ENCODE data around the gene WASF1.

WASF1 gene

DNA sequence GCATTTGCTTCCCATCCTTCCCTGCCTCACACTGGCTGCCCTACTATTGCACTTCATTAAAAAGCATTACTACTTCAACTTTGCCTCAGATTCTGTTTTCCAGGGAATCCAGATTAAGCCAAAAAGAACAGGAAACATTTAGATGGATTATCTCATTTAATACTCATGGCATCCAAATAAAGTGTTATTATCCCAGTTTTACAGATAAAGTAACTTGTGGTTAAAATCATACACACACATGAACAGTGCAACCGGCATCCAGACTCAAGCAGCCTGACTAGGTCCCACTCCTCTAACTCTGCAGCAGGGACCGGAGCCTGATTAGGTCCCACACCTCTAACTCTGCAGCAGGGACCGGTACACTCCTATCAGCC is 129.0 kb downstream of the WASF1 start:
- no peak overlapping the region for H3K9ac ChIP-seq (ENCODE audit: low read depth, low read length)
- H3K4me3 ChIP-seq (ENCODE audit: low read length): no peak overlapping the region
- peaks cover 43% of the 10 kb centered on the region for H3K27me3 ChIP-seq (ENCODE audit: control insufficient read depth, insufficient read depth, low read length)
- no peaks in the 10 kb centered on the region for H3K9me3 ChIP-seq (replicated peaks; ENCODE audit: low read length)
- H3K4me1 ChIP-seq (ENCODE audit: control insufficient read depth, insufficient read depth, low read length): no peaks in the 10 kb centered on the region
- no peaks in the 10 kb centered on the region for H3K36me3 ChIP-seq (ENCODE audit: insufficient read depth, low read length)
- no peak overlapping the region for H3K4me2 ChIP-seq (ENCODE audit: low read length)
